ENCODE measurements around the gene PSMB10.

The PSMB10 gene

GRCh38 chr16:67963662-67964321, 27.1 kb upstream of the PSMB10 start:
- no peak for DNase-seq (ENCODE audit: low spot score)

GRCh38 chr16:67963292-67963661, 26.6 kb upstream of the PSMB10 start:
- no peak for DNase-seq (ENCODE audit: low spot score)

GRCh38 chr16:67962135-67962534, 25.5 kb upstream of the PSMB10 start:
- no peak for DNase-seq (ENCODE audit: low spot score)

GRCh38 chr16:67961551-67961957, 24.9 kb upstream of the PSMB10 start:
- peak; percentile 61 for DNase-seq (ENCODE audit: low spot score)

GRCh38 chr16:67959536-67960329, 23.1 kb upstream of the PSMB10 start:
- no peak for DNase-seq (ENCODE audit: low spot score)

- DNase-seq (ENCODE audit: low spot score): no peak
Observed at GRCh38 chr16:67957622-67958021, 21.0 kb upstream of the PSMB10 start.

GRCh38 chr16:67954421-67955196, 18.0 kb upstream of the PSMB10 start:
- no peak for DNase-seq (ENCODE audit: low spot score)

GRCh38 chr16:67953641-67954375, 17.2 kb upstream of the PSMB10 start:
- no peak for DNase-seq (ENCODE audit: low spot score)

GRCh38 chr16:67951485-67951884, 14.8 kb upstream of the PSMB10 start:
- DNase-seq (ENCODE audit: low spot score): no peak

- DNase-seq (ENCODE audit: low spot score): no peak
Observed at GRCh38 chr16:67950335-67950843, 13.7 kb upstream of the PSMB10 start.

GRCh38 chr16:67949645-67950044, 13.0 kb upstream of the PSMB10 start:
- DNase-seq (ENCODE audit: low spot score): no peak

- no peak for DNase-seq (ENCODE audit: low spot score)
Observed at GRCh38 chr16:67948015-67948414, 11.4 kb upstream of the PSMB10 start.

GRCh38 chr16:67946966-67947558, 10.4 kb upstream of the PSMB10 start:
- DNase-seq (ENCODE audit: low spot score): no peak

- DNase-seq (ENCODE audit: low spot score): no peak
Observed at GRCh38 chr16:67946128-67946569, 9.5 kb upstream of the PSMB10 start.

- DNase-seq (ENCODE audit: low spot score): no peak
Observed at GRCh38 chr16:67945392-67945933, 8.8 kb upstream of the PSMB10 start.

GRCh38 chr16:67944690-67945391, 8.2 kb upstream of the PSMB10 start:
- no peak for DNase-seq (ENCODE audit: low spot score)

- DNase-seq (ENCODE audit: low spot score): no peak
Observed at GRCh38 chr16:67943619-67944504, 7.2 kb upstream of the PSMB10 start, which contains the start of gene LCAT. LCAT (minus strand) TSS chr16:67944120; CDS start chr16:67944101, 19 bp downstream.

GRCh38 chr16:67943256-67943618, 6.6 kb upstream of the PSMB10 start:
- DNase-seq (ENCODE audit: low spot score): no peak

GRCh38 chr16:67942510-67943255, 6.0 kb upstream of the PSMB10 start:
- DNase-seq (ENCODE audit: low spot score): no peak

Data from kidney tubule cell (primary cell).